IMR-90 (cell line): ENCODE measurements around the gene LYPD3. TPM values are rescaled to one million over a fixed set of nuclear protein-coding genes. Genes with fewer than 3 reads are reported as not detected.

Experiments
- ATAC-seq: fragments of 200-7000 bp; cut with Tn5 transposase; 2 replicates; pipeline ENCODE4 v1.9.1; 2020; ENCODE audit warnings: low read depth, mild to moderate bottlenecking, moderate library complexity
- BruUV-seq: library from RNA; stranded (reverse); fragments of 400-500 nt; replicated peaks from 2 replicates; lab custom pipeline; 2021; lab: Mats Ljungman, UMichigan
- CTCF ChIA-PET: fragments of 300-600 bp; formaldehyde crosslinking; extraction: SDS; loops from one replicate; lab custom pipeline; 2021; ENCODE audit warnings: antibody characterized with exemption; lab: Yijun Ruan, JAX
- POLR2A ChIA-PET: fragments of 300-600 bp; sonication (Branson Sonifier 250); formaldehyde crosslinking; loops from one replicate; lab custom pipeline; 2022; ENCODE audit warnings: antibody characterized with exemption; ENCODE audit not compliant: unreplicated experiment; lab: Charles Lee
- DNase-seq: peaks from one replicate; pipeline ENCODE4 v3.0.0; 2013
- H2AFZ ChIP-seq: replicated peaks from 2 replicates; pipeline ENCODE3; 2013; ENCODE audit warnings: low read length, mild to moderate bottlenecking; ENCODE audit not compliant: poor library complexity
- H2AK5ac ChIP-seq: 2 replicates; pipeline ENCODE4 v1.6.1; 2013; ENCODE audit warnings: low read depth, low read length, inconsistent platforms
- H2AK9ac ChIP-seq: replicated peaks from 2 replicates; pipeline ENCODE3; 2013; ENCODE audit warnings: mild to moderate bottlenecking, low read depth, low read length, moderate library complexity; ENCODE audit not compliant: poor library complexity
- H2BK120ac ChIP-seq: 2 replicates; pipeline ENCODE4 v1.6.1; 2013; ENCODE audit warnings: low read depth, low read length, inconsistent platforms
- H2BK15ac ChIP-seq: 3 replicates; pipeline ENCODE4 v1.6.1; 2013; ENCODE audit warnings: low read depth, low read length, inconsistent platforms
- H2BK20ac ChIP-seq: 2 replicates; pipeline ENCODE4 v1.6.1; 2013; ENCODE audit warnings: low read depth, mild to moderate bottlenecking, inconsistent platforms, low read length, moderate library complexity
- H2BK5ac ChIP-seq: 2 replicates; pipeline ENCODE4 v1.6.1; 2013; ENCODE audit warnings: mild to moderate bottlenecking, low read depth, low read length, inconsistent platforms; ENCODE audit not compliant: poor library complexity, severe bottlenecking
- H3K14ac ChIP-seq: replicated peaks from 2 replicates; pipeline ENCODE4 v1.6.1; 2013; ENCODE audit warnings: low read depth, low read length, inconsistent platforms
- H3K18ac ChIP-seq: 2 replicates; pipeline ENCODE4 v1.6.1; 2013; ENCODE audit warnings: low read depth, low read length, control low read depth
- H3K23ac ChIP-seq: 2 replicates; pipeline ENCODE4 v1.6.1; 2013; ENCODE audit warnings: low read depth, low read length, inconsistent platforms
- H3K27ac ChIP-seq: 2 replicates; pipeline ENCODE4 v1.5.1; 2013; ENCODE audit warnings: mild to moderate bottlenecking, control low read depth, low read length; ENCODE audit not compliant: insufficient read depth
- H3K27me3 ChIP-seq: 2 replicates; pipeline ENCODE4 v1.6.1; 2013; ENCODE audit warnings: low read length; ENCODE audit not compliant: control insufficient read depth, insufficient read depth
- H3K36me3 ChIP-seq: 2 replicates; pipeline ENCODE4 v1.6.1; 2013; ENCODE audit warnings: low read length, mixed read lengths; ENCODE audit not compliant: control insufficient read depth, insufficient read depth
- H3K4ac ChIP-seq: 2 replicates; pipeline ENCODE4 v1.6.1; 2013; ENCODE audit warnings: low read depth, low read length, inconsistent platforms
- H3K4me1 ChIP-seq: 2 replicates; pipeline ENCODE4 v1.6.1; 2013; ENCODE audit warnings: low read length, mixed read lengths; ENCODE audit not compliant: control insufficient read depth, insufficient read depth
- H3K4me2 ChIP-seq: 2 replicates; pipeline ENCODE4 v1.6.1; 2013; ENCODE audit warnings: low read depth, mild to moderate bottlenecking, control low read depth, low read length, moderate library complexity
- H3K4me3 ChIP-seq: 2 replicates; pipeline ENCODE4 v1.5.1; 2013; ENCODE audit warnings: low read depth, mild to moderate bottlenecking, control low read depth, low read length, moderate library complexity; ENCODE audit not compliant: insufficient read depth
- H3K56ac ChIP-seq: 2 replicates; pipeline ENCODE4 v1.6.1; 2013; ENCODE audit warnings: low read length, inconsistent platforms; ENCODE audit not compliant: insufficient read depth; ENCODE audit errors: extremely low read depth
- H3K79me1 ChIP-seq, 2 experiments: 2 replicates each; pipeline ENCODE4 v1.6.1; 2013; ENCODE audit warnings: low read length in 2 of 2, inconsistent platforms in 1 of 2, low read depth in 1 of 2
- H3K9ac ChIP-seq: 2 replicates; pipeline ENCODE4 v1.6.1; 2013; ENCODE audit warnings: low read depth, low read length, control low read depth
- H3K9me1 ChIP-seq: 2 replicates; pipeline ENCODE4 v1.6.1; 2013; ENCODE audit warnings: low read length, inconsistent platforms; ENCODE audit not compliant: insufficient read depth
- H3K9me3 ChIP-seq: 2 replicates; pipeline ENCODE4 v1.6.1; 2013; ENCODE audit warnings: low read length; ENCODE audit not compliant: control insufficient read depth, insufficient read depth
- H4K20me1 ChIP-seq: 2 replicates; pipeline ENCODE4 v1.6.1; 2013; ENCODE audit warnings: low read length, inconsistent platforms; ENCODE audit not compliant: insufficient read depth
- H4K5ac ChIP-seq: 2 replicates; pipeline ENCODE4 v1.6.1; 2013; ENCODE audit warnings: mild to moderate bottlenecking, low read depth, low read length, control low read depth
- H4K8ac ChIP-seq, 2 experiments: 2 replicates each; pipeline ENCODE4 v1.6.1; 2013; ENCODE audit warnings: low read depth in 2 of 2, low read length in 2 of 2, control low read depth in 1 of 2, inconsistent platforms in 1 of 2
- H4K91ac ChIP-seq: 2 replicates; pipeline ENCODE4 v1.6.1; 2013; ENCODE audit warnings: low read depth, low read length, inconsistent platforms; ENCODE audit not compliant: insufficient read depth
- CEBPB ChIP-seq: IDR thresholded peaks from 2 replicates; pipeline ENCODE4 v1.6.1; 2012; ENCODE audit warnings: low read depth, low read length, improper control_type of control experiment
- MAFK ChIP-seq: IDR thresholded peaks from 2 replicates; pipeline ENCODE4 v1.6.1; 2012; ENCODE audit warnings: low read depth, low read length, improper control_type of control experiment
- MXI1 ChIP-seq: IDR thresholded peaks from 2 replicates; pipeline ENCODE4 v1.6.1; 2012; ENCODE audit warnings: low read depth, mild to moderate bottlenecking, low read length, moderate library complexity, borderline replicate concordance
- POLR2A ChIP-seq: IDR thresholded peaks from 2 replicates; pipeline ENCODE4 v1.6.1; 2012; ENCODE audit warnings: mild to moderate bottlenecking, low read depth, low read length
- RAD21 ChIP-seq: IDR thresholded peaks from 2 replicates; pipeline ENCODE4 v1.6.1; 2012; ENCODE audit warnings: low read length, improper control_type of control experiment
- SMC3 ChIP-seq: fragments of 150-350 bp; IDR thresholded peaks from 2 replicates; pipeline ENCODE4 v1.6.1; 2016; ENCODE audit warnings: low read depth, mild to moderate bottlenecking, antibody characterized with exemption, low read length, moderate library complexity
- WGBS, 2 experiments: methylation state at CpG; one replicate each; pipeline versions ENCODE4 v1.1.5 to v1.1.7; 2013; ENCODE audit warnings: missing lambda C conversion rate in 2 of 2; ENCODE audit not compliant: insufficient read length in 1 of 2; ENCODE audit errors: extremely low coverage in 2 of 2; 5-methylcytosine and 5-hydroxymethylcytosine counted together
- dilution Hi-C: fragments of 300-500 bp; cut with HindIII; formaldehyde crosslinking; loops from one replicate; pipeline ENCODE4 v1.14.3; 2018; ENCODE audit warnings: low sequenced_read_pairs; ENCODE audit not compliant: unreplicated experiment
- in situ Hi-C: fragments of 300-500 bp; cut with MboI; formaldehyde crosslinking; loops from 3 replicates; pipeline ENCODE4 v1.14.3; 2019; ENCODE audit warnings: low sequenced_read_pairs, inconsistent platforms, mixed read lengths
- intact Hi-C: fragments of 100-400 bp; cut with micrococcal nuclease; formaldehyde crosslinking; loops from 2 replicates; pipeline ENCODE4 v1.10.0; 2022
- polyA plus RNA-seq, 3 experiments: library from polyadenylated mRNA; depleted of rRNA; stranded (reverse); fragments of >200 nt; gene quantifications; 2 replicates each; pipeline ENCODE4 v1.2.3, GENCODE V29; 2012; ENCODE audit warnings: low replicate concordance in 1 of 3
- total RNA-seq: library from RNA; depleted of rRNA; stranded (reverse); fragments of >200 nt; gene quantifications from 2 replicates; pipeline ENCODE4 v1.2.3, GENCODE V29; 2012
- TF ChIP-seq, protein P1 (sequence below): fragments of 150-350 bp; IDR thresholded peaks from 2 replicates; pipeline ENCODE4 v1.6.1; 2017; ENCODE audit warnings: mild to moderate bottlenecking, antibody characterized with exemption, low read length, low read depth

The LYPD3 gene
- total and polyA plus RNA-seq, 2 of the 4 experiments (the other 2 are of a cell fraction): 0.18 to 1.1 TPM

DNA sequence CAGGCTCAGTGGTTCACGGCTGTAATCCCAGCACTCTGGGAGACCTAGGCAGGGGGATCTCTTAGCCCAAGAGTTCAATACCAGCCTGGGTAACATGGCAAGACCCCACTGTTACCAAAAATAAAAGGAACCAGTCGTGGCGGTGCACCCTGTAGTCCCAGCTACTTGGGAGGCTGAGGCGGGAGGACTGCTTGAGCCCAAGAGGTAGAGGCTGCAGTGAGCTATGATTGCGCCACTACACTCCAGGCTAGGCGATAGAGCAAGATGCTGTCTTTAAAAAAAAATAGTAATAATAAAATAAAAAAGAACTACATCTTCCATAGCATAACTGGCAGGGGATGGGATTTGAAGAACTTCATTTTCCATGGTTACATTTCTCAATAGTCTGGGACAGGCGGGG, 3.0 kb downstream of the LYPD3 start:
- no peak overlapping the region for H4K91ac ChIP-seq
- no peak for TF ChIP-seq SMC3
- TF ChIP-seq CEBPB: no peak
- no peak for TF ChIP-seq MAFK
- TF ChIP-seq, protein P1, sequence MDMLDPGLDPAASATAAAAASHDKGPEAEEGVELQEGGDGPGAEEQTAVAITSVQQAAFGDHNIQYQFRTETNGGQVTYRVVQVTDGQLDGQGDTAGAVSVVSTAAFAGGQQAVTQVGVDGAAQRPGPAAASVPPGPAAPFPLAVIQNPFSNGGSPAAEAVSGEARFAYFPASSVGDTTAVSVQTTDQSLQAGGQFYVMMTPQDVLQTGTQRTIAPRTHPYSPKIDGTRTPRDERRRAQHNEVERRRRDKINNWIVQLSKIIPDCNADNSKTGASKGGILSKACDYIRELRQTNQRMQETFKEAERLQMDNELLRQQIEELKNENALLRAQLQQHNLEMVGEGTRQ: no peak
- TF ChIP-seq MXI1: no peak
- TF ChIP-seq POLR2A: no peak
- TF ChIP-seq RAD21: no peak
- intact Hi-C loops (no loop called here), in situ Hi-C loops (no loop called here), dilution Hi-C loops (no loop called here)
- H3K18ac ChIP-seq: no peak overlapping the region
- no peak overlapping the region for H2BK5ac ChIP-seq
- no peak overlapping the region for H3K23ac ChIP-seq
- H3K14ac ChIP-seq: no peak overlapping the region
- BruUV-seq: no TSS peak
- no peak overlapping the region for H2BK20ac ChIP-seq
- no peak overlapping the region for H2BK15ac ChIP-seq
- no peak overlapping the region for H3K4me2 ChIP-seq
- no peaks in the 10 kb centered on the region for H3K36me3 ChIP-seq
- H3K9me1 ChIP-seq: peaks cover 8% of the 10 kb centered on the region; the same call in 1 of the 2 replicates
- H4K5ac ChIP-seq: no peak overlapping the region
- no peak overlapping the region for H3K4ac ChIP-seq
- H2BK120ac ChIP-seq: no peak overlapping the region
- H3K27me3 ChIP-seq: 0 out of 2 replicates have a peak, but pooled peaks cover 2% of the 10 kb centered on the region
- H2AK9ac ChIP-seq: no peak overlapping the region
- H3K4me3 ChIP-seq: no peak overlapping the region
- H4K8ac ChIP-seq: no peak overlapping the region
- no peaks in the 10 kb centered on the region for H3K79me1 ChIP-seq
- WGBS, 2 experiments: no CpG with 5 or more reads among the region's 7 CpGs
- H3K4me1 ChIP-seq: peaks cover 3% of the 10 kb centered on the region
- ATAC-seq (no peak), DNase-seq (no peak)
- no peaks in the 10 kb centered on the region for H4K20me1 ChIP-seq
- H3K56ac ChIP-seq: no peak overlapping the region
- no peak overlapping the region for H2AK5ac ChIP-seq
- ChIA-PET CTCF (no interaction called here), POLR2A (no interaction called here)
- no peak overlapping the region for H3K27ac ChIP-seq
- no peaks in the 10 kb centered on the region for H3K9me3 ChIP-seq
- no peak overlapping the region for H3K9ac ChIP-seq
- H2AFZ ChIP-seq: no peak overlapping the region
